IMR-90 (cell line): ENCODE data around the gene RHOT2. TPM values are rescaled to one million over a fixed set of nuclear protein-coding genes. Genes with fewer than 3 reads are reported as not detected.

Experiments used
- ATAC-seq: fragments of 200-7000 bp; cut with Tn5 transposase; 2 replicates; pipeline ENCODE4 v1.9.1; 2020; ENCODE audit warnings: low read depth, mild to moderate bottlenecking, moderate library complexity
- BruUV-seq: library from RNA; stranded (reverse); fragments of 400-500 nt; replicated peaks from 2 replicates; lab custom pipeline; 2021; lab: Mats Ljungman, UMichigan
- CTCF ChIA-PET: fragments of 300-600 bp; formaldehyde crosslinking; extraction: SDS; loops from one replicate; lab custom pipeline; 2021; ENCODE audit warnings: antibody characterized with exemption; lab: Yijun Ruan, JAX
- POLR2A ChIA-PET: fragments of 300-600 bp; sonication (Branson Sonifier 250); formaldehyde crosslinking; loops from one replicate; lab custom pipeline; 2022; ENCODE audit warnings: antibody characterized with exemption; ENCODE audit not compliant: unreplicated experiment; lab: Charles Lee
- DNase-seq: peaks from one replicate; pipeline ENCODE4 v3.0.0; 2013
- H2AFZ ChIP-seq: replicated peaks from 2 replicates; pipeline ENCODE3; 2013; ENCODE audit warnings: low read length, mild to moderate bottlenecking; ENCODE audit not compliant: poor library complexity
- H2AK5ac ChIP-seq: 2 replicates; pipeline ENCODE4 v1.6.1; 2013; ENCODE audit warnings: low read depth, low read length, inconsistent platforms
- H2AK9ac ChIP-seq: replicated peaks from 2 replicates; pipeline ENCODE3; 2013; ENCODE audit warnings: mild to moderate bottlenecking, low read depth, low read length, moderate library complexity; ENCODE audit not compliant: poor library complexity
- H2BK120ac ChIP-seq: 2 replicates; pipeline ENCODE4 v1.6.1; 2013; ENCODE audit warnings: low read depth, low read length, inconsistent platforms
- H2BK15ac ChIP-seq: 3 replicates; pipeline ENCODE4 v1.6.1; 2013; ENCODE audit warnings: low read depth, low read length, inconsistent platforms
- H2BK20ac ChIP-seq: 2 replicates; pipeline ENCODE4 v1.6.1; 2013; ENCODE audit warnings: low read depth, mild to moderate bottlenecking, inconsistent platforms, low read length, moderate library complexity
- H2BK5ac ChIP-seq: 2 replicates; pipeline ENCODE4 v1.6.1; 2013; ENCODE audit warnings: mild to moderate bottlenecking, low read depth, low read length, inconsistent platforms; ENCODE audit not compliant: poor library complexity, severe bottlenecking
- H3K14ac ChIP-seq: replicated peaks from 2 replicates; pipeline ENCODE4 v1.6.1; 2013; ENCODE audit warnings: low read depth, low read length, inconsistent platforms
- H3K18ac ChIP-seq: 2 replicates; pipeline ENCODE4 v1.6.1; 2013; ENCODE audit warnings: low read depth, low read length, control low read depth
- H3K23ac ChIP-seq: 2 replicates; pipeline ENCODE4 v1.6.1; 2013; ENCODE audit warnings: low read depth, low read length, inconsistent platforms
- H3K27ac ChIP-seq: 2 replicates; pipeline ENCODE4 v1.5.1; 2013; ENCODE audit warnings: mild to moderate bottlenecking, control low read depth, low read length; ENCODE audit not compliant: insufficient read depth
- H3K27me3 ChIP-seq: 2 replicates; pipeline ENCODE4 v1.6.1; 2013; ENCODE audit warnings: low read length; ENCODE audit not compliant: control insufficient read depth, insufficient read depth
- H3K36me3 ChIP-seq: 2 replicates; pipeline ENCODE4 v1.6.1; 2013; ENCODE audit warnings: low read length, mixed read lengths; ENCODE audit not compliant: control insufficient read depth, insufficient read depth
- H3K4ac ChIP-seq: 2 replicates; pipeline ENCODE4 v1.6.1; 2013; ENCODE audit warnings: low read depth, low read length, inconsistent platforms
- H3K4me1 ChIP-seq: 2 replicates; pipeline ENCODE4 v1.6.1; 2013; ENCODE audit warnings: low read length, mixed read lengths; ENCODE audit not compliant: control insufficient read depth, insufficient read depth
- H3K4me2 ChIP-seq: 2 replicates; pipeline ENCODE4 v1.6.1; 2013; ENCODE audit warnings: low read depth, mild to moderate bottlenecking, control low read depth, low read length, moderate library complexity
- H3K4me3 ChIP-seq: 2 replicates; pipeline ENCODE4 v1.5.1; 2013; ENCODE audit warnings: low read depth, mild to moderate bottlenecking, control low read depth, low read length, moderate library complexity; ENCODE audit not compliant: insufficient read depth
- H3K56ac ChIP-seq: 2 replicates; pipeline ENCODE4 v1.6.1; 2013; ENCODE audit warnings: low read length, inconsistent platforms; ENCODE audit not compliant: insufficient read depth; ENCODE audit errors: extremely low read depth
- H3K79me1 ChIP-seq, 2 experiments: 2 replicates each; pipeline ENCODE4 v1.6.1; 2013; ENCODE audit warnings: low read length in 2 of 2, inconsistent platforms in 1 of 2, low read depth in 1 of 2
- H3K9ac ChIP-seq: 2 replicates; pipeline ENCODE4 v1.6.1; 2013; ENCODE audit warnings: low read depth, low read length, control low read depth
- H3K9me1 ChIP-seq: 2 replicates; pipeline ENCODE4 v1.6.1; 2013; ENCODE audit warnings: low read length, inconsistent platforms; ENCODE audit not compliant: insufficient read depth
- H3K9me3 ChIP-seq: 2 replicates; pipeline ENCODE4 v1.6.1; 2013; ENCODE audit warnings: low read length; ENCODE audit not compliant: control insufficient read depth, insufficient read depth
- H4K20me1 ChIP-seq: 2 replicates; pipeline ENCODE4 v1.6.1; 2013; ENCODE audit warnings: low read length, inconsistent platforms; ENCODE audit not compliant: insufficient read depth
- H4K5ac ChIP-seq: 2 replicates; pipeline ENCODE4 v1.6.1; 2013; ENCODE audit warnings: mild to moderate bottlenecking, low read depth, low read length, control low read depth
- H4K8ac ChIP-seq, 2 experiments: 2 replicates each; pipeline ENCODE4 v1.6.1; 2013; ENCODE audit warnings: low read depth in 2 of 2, low read length in 2 of 2, control low read depth in 1 of 2, inconsistent platforms in 1 of 2
- H4K91ac ChIP-seq: 2 replicates; pipeline ENCODE4 v1.6.1; 2013; ENCODE audit warnings: low read depth, low read length, inconsistent platforms; ENCODE audit not compliant: insufficient read depth
- CEBPB ChIP-seq: IDR thresholded peaks from 2 replicates; pipeline ENCODE4 v1.6.1; 2012; ENCODE audit warnings: low read depth, low read length, improper control_type of control experiment
- MAFK ChIP-seq: IDR thresholded peaks from 2 replicates; pipeline ENCODE4 v1.6.1; 2012; ENCODE audit warnings: low read depth, low read length, improper control_type of control experiment
- NFE2L2 ChIP-seq: fragments of 150-350 bp; IDR thresholded peaks from 2 replicates; pipeline ENCODE4 v1.6.1; 2016; ENCODE audit warnings: low read depth, mild to moderate bottlenecking, low read length
- RAD21 ChIP-seq: IDR thresholded peaks from 2 replicates; pipeline ENCODE4 v1.6.1; 2012; ENCODE audit warnings: low read length, improper control_type of control experiment
- RFX5 ChIP-seq: IDR thresholded peaks from 2 replicates; pipeline ENCODE4 v1.8.0; 2012; ENCODE audit warnings: low read depth, mild to moderate bottlenecking, low read length, moderate library complexity
- SMC3 ChIP-seq: fragments of 150-350 bp; IDR thresholded peaks from 2 replicates; pipeline ENCODE4 v1.6.1; 2016; ENCODE audit warnings: low read depth, mild to moderate bottlenecking, antibody characterized with exemption, low read length, moderate library complexity
- WGBS, 2 experiments: methylation state at CpG; one replicate each; pipeline versions ENCODE4 v1.1.5 to v1.1.7; 2013; ENCODE audit warnings: missing lambda C conversion rate in 2 of 2; ENCODE audit not compliant: insufficient read length in 1 of 2; ENCODE audit errors: extremely low coverage in 2 of 2; 5-methylcytosine and 5-hydroxymethylcytosine counted together
- dilution Hi-C: fragments of 300-500 bp; cut with HindIII; formaldehyde crosslinking; loops from one replicate; pipeline ENCODE4 v1.14.3; 2018; ENCODE audit warnings: low sequenced_read_pairs; ENCODE audit not compliant: unreplicated experiment
- in situ Hi-C: fragments of 300-500 bp; cut with MboI; formaldehyde crosslinking; loops from 3 replicates; pipeline ENCODE4 v1.14.3; 2019; ENCODE audit warnings: low sequenced_read_pairs, inconsistent platforms, mixed read lengths
- intact Hi-C: fragments of 100-400 bp; cut with micrococcal nuclease; formaldehyde crosslinking; loops from 2 replicates; pipeline ENCODE4 v1.10.0; 2022
- polyA plus RNA-seq, 3 experiments: library from polyadenylated mRNA; depleted of rRNA; stranded (reverse); fragments of >200 nt; gene quantifications; 2 replicates each; pipeline ENCODE4 v1.2.3, GENCODE V29; 2012; ENCODE audit warnings: low replicate concordance in 1 of 3
- total RNA-seq: library from RNA; depleted of rRNA; stranded (reverse); fragments of >200 nt; gene quantifications from 2 replicates; pipeline ENCODE4 v1.2.3, GENCODE V29; 2012

RHOT2 gene
- total and polyA plus RNA-seq, 2 of the 4 experiments (the other 2 are of a cell fraction): 20.3 to 181 TPM

- ChIA-PET CTCF (no interaction called here), POLR2A (no interaction called here)
- no peak overlapping the region for H4K91ac ChIP-seq
- H4K8ac ChIP-seq: no peak overlapping the region
- dilution Hi-C loops: no loop called here
- H4K5ac ChIP-seq: no peak overlapping the region
- no peak overlapping the region for H2BK120ac ChIP-seq
- DNase-seq: no peak
- no peaks in the 10 kb centered on the region for H3K9me3 ChIP-seq
- H3K36me3 ChIP-seq: peaks cover 47% of the 10 kb centered on the region
- no peak overlapping the region for H3K14ac ChIP-seq
- no peak overlapping the region for H3K4me3 ChIP-seq
- H3K27me3 ChIP-seq: no peaks in the 10 kb centered on the region
- H2BK5ac ChIP-seq: peak overlapping the region; percentile 1
- peaks cover 0 to 36% of the 10 kb centered on the region in 2 experiments; a peak in 1 of 4 replicates for H3K79me1 ChIP-seq
- 90% methylated on average over 10 of the region's 18 CpGs; no CpG with 5 or more reads in 1 of the 2 experiments for WGBS, 2 experiments
- H2AFZ ChIP-seq: no peak overlapping the region
- H3K9ac ChIP-seq: no peak overlapping the region
- H3K23ac ChIP-seq: no peak overlapping the region
- in situ Hi-C loops: no loop called here
- H3K56ac ChIP-seq: no peak overlapping the region
- H2AK5ac ChIP-seq: no peak overlapping the region
- H4K20me1 ChIP-seq: peaks cover 26% of the 10 kb centered on the region
- BruUV-seq: no TSS peak
- no peak overlapping the region for H3K18ac ChIP-seq
- H2AK9ac ChIP-seq: no peak overlapping the region
- ATAC-seq: no peak
- intact Hi-C loops: no loop called here
- no peak overlapping the region for H3K27ac ChIP-seq
- H2BK20ac ChIP-seq: no peak overlapping the region
- no peaks in the 10 kb centered on the region; the same call in 1 of the 2 replicates for H3K9me1 ChIP-seq
- TF ChIP-seq RFX5: no peak
- no peak for TF ChIP-seq MAFK
- no peak for TF ChIP-seq SMC3
- TF ChIP-seq NFE2L2: no peak
- TF ChIP-seq CEBPB: no peak
- TF ChIP-seq RAD21: no peak
- peaks cover 14% of the 10 kb centered on the region for H3K4me1 ChIP-seq
- H3K4me2 ChIP-seq: no peak overlapping the region
- no peak overlapping the region for H3K4ac ChIP-seq
- H2BK15ac ChIP-seq: no peak overlapping the region
These were observed 5.6 kb downstream of the RHOT2 start for GRCh38 chr16:673399-673991.
